Activated CD4-positive, alpha-beta T cell treated with anti-CD3 and anti-CD28 coated beads, Interleukin-2, Interleukin-4, amounts not matched to agents 100 ng/mL and 50 ng/mL, durations not matched to agents 16 hours and 8 hours (primary cell): ENCODE data around the gene PRKD2.

Experiments used
- DNase-seq: peaks from one replicate; pipeline ENCODE4 v3.0.0-alpha.2; 2020; ENCODE audit warnings: low spot score

The PRKD2 gene

GRCh38 chr19:46741447-46741846, 24.5 kb upstream of the PRKD2 start:
- DNase-seq, result no peak

DNA sequence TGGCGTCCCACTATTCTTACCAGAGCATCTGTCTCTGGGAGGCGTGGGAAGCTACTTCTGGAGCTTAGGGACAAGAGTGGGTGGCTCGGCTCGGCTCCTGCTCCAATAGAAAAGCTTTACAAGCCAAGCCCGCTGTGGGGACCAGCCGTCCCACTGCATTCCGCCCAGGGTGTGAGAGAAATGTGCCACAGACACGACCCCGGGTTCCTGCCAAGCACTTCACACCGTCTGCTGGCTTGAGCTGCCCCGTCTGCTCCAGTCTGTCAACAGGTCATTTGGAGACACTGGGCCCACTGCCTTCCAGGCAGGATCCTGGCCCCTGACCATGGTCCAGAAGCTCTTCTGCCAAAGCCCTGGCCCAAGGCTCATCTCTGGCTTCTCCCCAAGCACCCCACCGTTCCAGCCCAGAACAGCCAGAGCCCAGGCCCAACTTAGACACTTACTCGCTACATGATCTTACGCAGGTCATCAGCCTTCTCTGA, 22.4 kb upstream of the PRKD2 start:
- no peak for DNase-seq

GRCh38 chr19:46737761-46738171, 20.9 kb upstream of the PRKD2 start:
- DNase-seq, result no peak

- DNase-seq, result no peak
These were observed 20.4 kb upstream of the PRKD2 start for GRCh38 chr19:46737298-46737654.

DNA sequence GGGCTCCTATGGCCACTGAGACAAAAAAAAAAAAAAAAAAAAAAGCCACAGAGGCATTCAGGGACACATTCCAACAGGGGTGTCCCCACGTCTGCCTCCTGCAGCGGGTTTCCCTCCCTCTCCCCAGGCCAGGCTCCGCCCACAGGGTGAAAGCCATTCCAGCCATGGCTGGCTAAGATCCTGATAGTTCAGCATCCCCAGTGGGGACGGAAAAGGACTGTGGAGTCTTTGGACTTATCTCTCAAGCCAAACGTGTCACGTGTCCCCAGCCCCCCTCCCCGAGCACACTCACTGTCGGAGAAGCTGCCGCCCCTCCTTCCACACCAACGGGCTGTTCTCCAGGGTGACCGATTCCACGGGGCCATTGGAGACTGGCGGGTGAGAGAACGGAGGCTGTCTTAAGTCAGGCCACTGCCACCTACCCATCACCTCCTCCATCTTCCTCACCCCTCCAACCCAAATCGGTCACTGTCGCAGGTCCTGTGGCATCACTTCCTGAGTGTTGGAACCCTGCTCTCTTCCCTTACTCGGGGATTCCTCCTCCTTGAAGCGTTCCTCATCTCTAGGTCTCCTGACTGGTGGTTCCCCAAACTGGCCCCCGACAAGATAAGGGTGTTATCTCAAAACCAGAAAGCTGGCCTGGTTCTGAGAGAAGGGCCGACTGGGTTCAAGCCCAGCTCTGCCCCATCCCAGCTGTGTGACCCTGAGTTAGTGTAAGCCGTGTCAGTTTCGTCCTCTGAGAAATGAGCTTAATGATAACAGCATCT, 19.8 kb upstream of the PRKD2 start:
- DNase-seq, result no peak

DNA sequence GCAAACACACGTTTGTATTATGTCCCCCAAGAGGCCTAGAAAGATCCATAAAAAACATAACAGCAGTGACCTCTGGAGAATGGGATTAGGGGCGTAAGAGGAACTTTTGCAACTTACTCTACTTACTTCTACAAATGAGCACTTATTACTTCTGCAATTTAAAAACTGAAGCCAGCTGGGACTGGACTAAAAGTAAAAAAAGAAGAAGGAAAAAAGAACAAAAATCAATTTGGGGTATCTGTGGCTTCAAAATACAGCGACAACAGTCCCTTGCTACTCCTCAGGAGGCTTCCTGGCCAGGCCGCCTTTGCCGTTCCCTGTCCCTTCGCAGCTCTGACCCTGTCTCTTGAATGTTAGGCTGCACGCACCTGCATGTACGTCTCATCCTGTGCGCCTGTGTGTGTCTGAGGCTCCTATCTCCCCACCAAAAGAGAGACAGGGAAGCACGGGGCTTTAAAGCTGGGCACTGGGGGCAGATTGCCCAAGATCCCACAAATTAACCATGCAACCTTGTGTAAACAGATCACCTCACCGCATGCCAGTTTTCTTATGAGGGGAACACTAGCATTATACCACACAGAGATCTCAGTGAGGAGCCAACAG, 16.9 kb upstream of the PRKD2 start:
- DNase-seq, result no peak

DNA sequence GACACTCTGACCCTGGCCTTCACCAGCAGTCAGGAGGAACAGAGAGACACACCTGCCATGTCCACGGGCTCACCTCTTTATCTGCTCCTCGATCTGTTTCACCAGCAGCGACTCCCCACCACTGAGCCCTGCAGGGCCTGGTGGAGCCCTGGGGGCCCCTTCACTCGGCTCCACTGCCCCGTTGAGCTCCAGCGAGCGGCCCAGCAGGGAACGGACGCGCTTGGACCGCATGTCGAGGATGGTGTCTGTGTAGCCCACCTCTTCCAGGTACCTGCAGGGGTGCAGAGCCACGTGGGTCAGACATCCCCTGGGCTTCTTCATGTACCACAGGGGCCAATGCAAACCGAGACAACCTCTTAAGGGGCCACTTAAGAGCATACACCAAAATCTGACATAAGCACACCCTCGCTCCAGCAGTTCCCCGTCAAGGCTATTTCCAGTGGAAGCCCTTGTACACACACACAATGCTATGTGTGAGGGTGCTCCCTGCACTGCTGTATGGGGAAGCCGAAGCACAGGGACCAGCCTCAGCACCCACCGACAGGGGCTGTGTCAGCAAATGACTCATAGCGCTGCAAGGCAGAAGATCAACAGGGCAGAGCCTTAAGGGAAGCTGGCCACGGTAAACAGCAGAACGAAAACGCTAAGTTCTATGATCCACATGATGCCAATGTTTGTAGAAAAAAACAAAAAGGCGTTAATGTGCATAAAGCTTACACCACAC, 16.2 kb upstream of the PRKD2 start:
- DNase-seq, result no peak

DNA sequence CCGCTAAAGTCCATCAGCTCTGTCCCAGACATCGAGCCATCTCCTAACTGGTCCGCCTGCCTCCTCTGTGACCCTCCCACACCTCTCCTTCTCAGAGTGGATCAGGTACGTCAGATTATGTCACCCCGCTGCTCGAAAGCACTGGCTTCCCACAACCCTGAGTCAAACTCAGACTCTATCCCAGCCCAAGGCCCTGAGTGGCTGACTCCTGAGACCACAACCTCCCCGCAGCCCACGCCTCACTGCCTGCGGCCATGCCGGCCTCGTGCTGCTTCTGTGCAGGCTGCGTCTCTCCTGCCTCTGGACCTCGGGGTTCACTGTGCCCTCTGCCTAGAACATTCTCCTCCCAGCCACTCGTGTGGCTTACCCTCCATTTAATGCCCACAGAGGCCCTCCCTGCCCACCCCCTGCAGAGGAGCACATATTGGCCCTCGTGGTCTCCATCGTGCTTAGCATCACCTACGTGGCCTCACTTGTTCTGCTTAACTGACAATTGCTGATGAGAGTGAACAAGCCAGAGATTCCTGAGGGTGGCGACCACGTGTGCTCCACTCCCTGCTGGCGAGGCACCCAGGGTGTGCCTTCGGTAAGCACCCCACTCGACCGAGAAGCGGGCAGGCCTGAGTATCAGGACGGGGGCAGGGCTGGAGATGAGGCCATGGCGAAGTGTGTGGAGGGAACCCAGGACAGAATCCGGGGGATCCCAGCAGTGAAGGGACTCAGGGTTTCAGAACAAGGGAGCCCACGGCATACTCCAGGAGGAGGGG, 15.4 kb upstream of the PRKD2 start:
- no peak for DNase-seq

GRCh38 chr19:46731584-46731983, 14.7 kb upstream of the PRKD2 start:
- DNase-seq, result no peak

GRCh38 chr19:46731007-46731501, 14.1 kb upstream of the PRKD2 start:
- DNase-seq, result no peak

- DNase-seq, result no peak
These were observed 13.7 kb upstream of the PRKD2 start for GRCh38 chr19:46730595-46730994.

DNA sequence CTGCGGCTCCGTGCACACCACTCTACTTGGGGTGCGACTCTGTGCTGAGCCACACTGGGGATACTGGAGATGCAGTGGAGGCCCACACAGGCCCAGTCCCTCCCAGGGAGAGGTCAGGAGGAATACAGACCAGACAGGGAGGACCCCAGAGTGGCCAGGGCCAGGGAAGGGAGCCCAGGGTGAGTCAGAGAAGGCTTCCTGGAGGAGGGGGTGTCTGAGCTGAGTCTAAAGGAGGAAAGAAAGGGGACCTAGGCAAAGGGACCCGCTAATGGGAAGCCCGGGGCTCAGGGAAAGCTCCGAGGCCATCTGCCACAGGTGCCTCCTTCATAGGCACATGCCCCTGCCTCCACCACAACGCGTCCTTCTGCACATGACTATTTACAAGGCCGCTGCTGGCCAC, 13.3 kb upstream of the PRKD2 start:
- DNase-seq, result no peak

DNA sequence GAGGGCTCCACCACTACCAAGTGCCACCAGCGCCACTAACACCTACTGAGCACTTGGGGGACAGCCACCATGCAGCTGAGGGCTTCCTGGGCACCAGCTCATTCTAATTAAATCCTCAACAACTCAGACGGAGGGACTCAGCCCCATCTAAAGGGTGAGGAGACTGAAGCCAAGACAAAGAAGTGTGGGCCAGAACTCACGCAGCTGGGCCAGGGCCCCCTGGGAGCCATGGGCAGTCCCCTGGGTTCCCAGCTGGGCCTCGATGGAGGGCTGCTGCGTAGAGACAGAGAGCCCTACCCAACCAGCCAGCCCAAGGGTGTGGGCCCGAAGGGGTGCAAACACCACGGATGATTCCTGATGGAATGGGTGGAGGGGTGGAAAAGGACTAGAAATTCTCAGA, 12.8 kb upstream of the PRKD2 start:
- DNase-seq, result no peak

DNA sequence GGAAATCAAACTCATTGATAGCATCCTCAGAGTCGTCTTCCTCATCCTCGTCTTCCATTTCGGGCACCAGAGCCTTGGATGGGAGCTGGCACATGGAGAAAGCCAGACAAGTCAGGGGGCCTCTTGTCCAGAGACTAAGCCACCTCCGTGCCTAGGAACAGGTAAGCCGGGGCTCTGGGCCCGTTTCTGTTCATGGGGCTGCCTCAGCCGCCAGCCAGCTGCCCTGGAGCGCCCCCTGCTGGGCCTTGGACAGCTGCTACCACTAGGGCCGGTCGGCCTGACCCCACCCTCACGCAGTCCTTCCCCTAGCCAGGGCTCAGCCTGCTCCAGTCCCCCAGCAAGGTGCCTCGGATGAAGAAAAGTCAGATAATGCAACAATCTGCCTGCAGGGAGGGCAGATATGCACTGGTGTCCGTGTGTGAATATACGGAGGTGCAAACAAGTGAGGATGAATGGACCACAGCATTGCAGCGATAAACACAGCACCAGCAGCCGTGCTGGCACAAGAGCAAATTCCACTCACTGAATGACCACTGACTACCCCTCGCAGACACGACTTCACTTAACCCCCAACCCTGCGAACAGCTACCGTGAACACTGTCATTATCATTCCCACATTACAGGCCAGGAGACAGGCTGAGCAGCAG, 11.9 kb upstream of the PRKD2 start:
- peak; percentile 74 for DNase-seq

DNA sequence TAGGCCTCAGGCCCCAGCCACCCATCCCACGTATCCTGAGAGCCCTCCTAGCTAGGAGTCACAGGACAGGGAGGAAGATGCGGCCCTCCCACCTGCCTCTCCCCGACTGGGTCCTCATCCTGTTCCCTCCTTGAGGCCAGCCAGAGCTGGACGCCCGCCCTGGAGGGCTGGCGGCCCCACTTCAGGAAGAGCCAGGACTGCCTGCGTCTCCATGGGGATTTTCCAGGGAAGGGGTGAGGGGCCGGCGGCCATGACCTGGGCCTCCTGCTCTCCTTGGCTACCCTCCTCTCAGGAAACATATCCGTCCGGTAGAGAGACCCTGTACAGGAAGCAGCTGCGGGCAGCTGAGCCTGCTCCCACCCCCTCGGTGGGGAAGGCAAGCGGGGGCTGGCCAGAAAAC, 11.3 kb upstream of the PRKD2 start:
- no peak for DNase-seq

- no peak for DNase-seq
These were observed 10.8 kb upstream of the PRKD2 start for GRCh38 chr19:46727757-46728156.

GRCh38 chr19:46726971-46727501, 10.1 kb upstream of the PRKD2 start:
- DNase-seq, result no peak

- DNase-seq, result no peak
These were observed 9.6 kb upstream of the PRKD2 start for GRCh38 chr19:46726551-46726950.

- no peak for DNase-seq
These were observed 9.0 kb upstream of the PRKD2 start for GRCh38 chr19:46725859-46726393.

DNA sequence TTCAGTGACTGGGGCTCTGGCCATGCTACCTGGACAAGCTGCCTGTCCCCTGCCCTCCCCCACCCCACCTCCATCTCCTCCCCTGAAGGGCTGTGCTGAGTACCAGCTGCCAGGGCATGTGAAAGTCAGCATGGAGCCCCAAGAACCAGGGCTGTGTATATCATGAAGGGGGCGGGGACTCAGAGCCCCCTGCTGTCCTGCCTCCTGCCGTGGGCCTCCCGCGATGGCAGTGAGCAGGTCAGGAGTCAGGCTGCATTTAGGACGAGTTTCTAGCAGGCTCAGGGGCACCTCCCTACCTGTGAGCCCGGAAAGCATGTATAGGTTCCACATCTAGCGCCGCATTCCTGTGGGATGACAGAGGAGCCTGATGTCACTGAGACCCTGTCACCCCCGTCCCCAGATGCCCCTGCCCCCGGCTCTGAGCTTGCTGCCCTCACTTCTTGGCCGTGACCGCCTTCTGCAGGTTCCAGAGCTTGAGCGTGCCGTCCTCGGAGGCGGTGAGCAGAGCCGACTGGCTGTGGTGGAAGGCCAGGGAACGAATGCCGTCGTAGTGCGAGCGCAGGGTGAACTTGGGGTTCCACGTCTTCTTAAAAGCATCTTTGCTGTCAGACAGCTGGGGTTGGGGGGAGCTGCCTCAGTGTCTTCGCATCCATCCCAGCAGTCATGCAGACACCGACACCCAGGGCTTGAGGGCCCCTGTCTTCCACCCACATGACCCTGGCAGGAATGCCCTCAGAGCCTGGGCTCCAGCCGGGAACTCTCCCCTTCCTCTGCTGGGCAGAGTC, 8.3 kb upstream of the PRKD2 start:
- no peak for DNase-seq
